Right atrium auricular region (tissue), 2 donors: ENCODE data around the gene RNU7-1. TPM values are rescaled to one million over a fixed set of nuclear protein-coding genes. Genes with fewer than 3 reads are reported as not detected.
A peak's percentile ranks its signal among the peaks of the same experiment; 100 is the strongest.

Experiments used
- DNase-seq: peaks from one replicate; pipeline ENCODE4 v3.0.0-alpha.2; 2019; ENCODE audit warnings: low spot score
- H3K27ac ChIP-seq, 2 donors: fragments of 200-600 bp; sonication (generic); 1 replicate in 1 of 2; 2 replicates in 1 of 2; pipeline ENCODE4 v1.5.1; 2016 to 2019
- H3K27me3 ChIP-seq, 2 donors: fragments of 200-600 bp; sonication (generic); one replicate each; pipeline versions ENCODE4 v1.5.1 to v1.6.0; 2017 to 2019
- H3K36me3 ChIP-seq: fragments of 200-600 bp; sonication (generic); one replicate; pipeline ENCODE4 v1.5.1; 2016
- H3K4me1 ChIP-seq, 2 donors: fragments of 200-600 bp; sonication (generic); one replicate each; pipeline versions ENCODE4 v1.5.1 to v1.6.0; 2017 to 2019
- H3K4me3 ChIP-seq, 2 donors: fragments of 200-600 bp; sonication (generic); 1 replicate in 1 of 2; 2 replicates in 1 of 2; pipeline ENCODE4 v1.5.1; 2017 to 2019; ENCODE audit warnings: mild to moderate bottlenecking in 1 of 2, moderate library complexity in 1 of 2
- H3K9me3 ChIP-seq, 2 donors: fragments of 200-600 bp; sonication (generic); one replicate each; pipeline ENCODE4 v1.5.1; 2019
- total RNA-seq, 2 donors: library from RNA; depleted of rRNA; stranded (reverse); fragments of >200 nt; gene quantifications; one replicate each; pipeline ENCODE4 v1.1.0, GENCODE V29; 2016
- TF ChIP-seq, protein P1 (sequence below), 2 donors: fragments of 200-600 bp; sonication (generic); IDR thresholded peaks; one replicate each; pipeline ENCODE4 v1.5.1; 2019; ENCODE audit warnings: antibody characterized with exemption in 2 of 2

RNU7-1 gene
- total RNA-seq, 2 donors from 2014 or later = not detected

DNA sequence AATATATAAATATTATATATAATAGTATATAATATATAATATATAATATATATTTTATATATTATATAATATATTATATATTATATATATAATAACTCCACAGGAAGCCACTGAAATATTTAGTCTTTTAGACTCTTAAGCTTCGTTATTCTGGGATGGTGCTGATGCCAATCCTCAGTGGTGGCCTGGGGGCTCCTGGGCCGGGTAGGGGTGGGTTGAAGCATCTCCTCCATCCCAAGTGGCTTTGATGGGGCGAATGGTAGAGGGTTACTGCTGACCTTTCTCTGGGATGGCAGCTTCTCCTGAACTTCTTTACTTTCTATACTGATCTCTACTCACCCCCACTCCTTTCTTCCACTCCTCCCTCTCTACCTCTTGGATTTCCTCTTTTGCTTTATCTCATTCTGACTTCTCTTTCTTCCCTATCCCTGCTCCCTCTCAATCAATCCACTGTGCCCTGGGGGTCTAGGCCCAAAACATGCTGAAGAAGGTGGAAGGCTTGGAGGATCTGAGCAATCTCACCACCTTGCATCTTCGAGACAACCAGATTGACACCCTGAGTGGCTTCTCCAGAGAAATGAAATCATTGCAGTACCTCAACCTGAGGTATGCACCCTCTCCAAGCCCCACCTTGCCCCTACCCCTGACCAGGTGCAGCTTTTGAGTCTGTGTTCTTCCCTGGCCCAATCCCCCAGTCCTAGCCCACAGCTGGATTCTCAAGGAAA lies 34.0 kb upstream of the RNU7-1 start:
- Histone ChIP-seq H3K27me3 (no peaks in the 10 kb centered on the region), H3K27ac (no peak overlapping the region), H3K4me1 (peaks cover 0 to 16% of the 10 kb centered on the region in 2 donors), H3K9me3 (no peaks in the 10 kb centered on the region), H3K4me3 (no peak overlapping the region), H3K36me3 (no peaks in the 10 kb centered on the region)
- no peak for DNase-seq
- TF ChIP-seq, protein P1, sequence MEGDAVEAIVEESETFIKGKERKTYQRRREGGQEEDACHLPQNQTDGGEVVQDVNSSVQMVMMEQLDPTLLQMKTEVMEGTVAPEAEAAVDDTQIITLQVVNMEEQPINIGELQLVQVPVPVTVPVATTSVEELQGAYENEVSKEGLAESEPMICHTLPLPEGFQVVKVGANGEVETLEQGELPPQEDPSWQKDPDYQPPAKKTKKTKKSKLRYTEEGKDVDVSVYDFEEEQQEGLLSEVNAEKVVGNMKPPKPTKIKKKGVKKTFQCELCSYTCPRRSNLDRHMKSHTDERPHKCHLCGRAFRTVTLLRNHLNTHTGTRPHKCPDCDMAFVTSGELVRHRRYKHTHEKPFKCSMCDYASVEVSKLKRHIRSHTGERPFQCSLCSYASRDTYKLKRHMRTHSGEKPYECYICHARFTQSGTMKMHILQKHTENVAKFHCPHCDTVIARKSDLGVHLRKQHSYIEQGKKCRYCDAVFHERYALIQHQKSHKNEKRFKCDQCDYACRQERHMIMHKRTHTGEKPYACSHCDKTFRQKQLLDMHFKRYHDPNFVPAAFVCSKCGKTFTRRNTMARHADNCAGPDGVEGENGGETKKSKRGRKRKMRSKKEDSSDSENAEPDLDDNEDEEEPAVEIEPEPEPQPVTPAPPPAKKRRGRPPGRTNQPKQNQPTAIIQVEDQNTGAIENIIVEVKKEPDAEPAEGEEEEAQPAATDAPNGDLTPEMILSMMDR (IDR thresholded peaks at IDR 0.05) = no peak

DNA sequence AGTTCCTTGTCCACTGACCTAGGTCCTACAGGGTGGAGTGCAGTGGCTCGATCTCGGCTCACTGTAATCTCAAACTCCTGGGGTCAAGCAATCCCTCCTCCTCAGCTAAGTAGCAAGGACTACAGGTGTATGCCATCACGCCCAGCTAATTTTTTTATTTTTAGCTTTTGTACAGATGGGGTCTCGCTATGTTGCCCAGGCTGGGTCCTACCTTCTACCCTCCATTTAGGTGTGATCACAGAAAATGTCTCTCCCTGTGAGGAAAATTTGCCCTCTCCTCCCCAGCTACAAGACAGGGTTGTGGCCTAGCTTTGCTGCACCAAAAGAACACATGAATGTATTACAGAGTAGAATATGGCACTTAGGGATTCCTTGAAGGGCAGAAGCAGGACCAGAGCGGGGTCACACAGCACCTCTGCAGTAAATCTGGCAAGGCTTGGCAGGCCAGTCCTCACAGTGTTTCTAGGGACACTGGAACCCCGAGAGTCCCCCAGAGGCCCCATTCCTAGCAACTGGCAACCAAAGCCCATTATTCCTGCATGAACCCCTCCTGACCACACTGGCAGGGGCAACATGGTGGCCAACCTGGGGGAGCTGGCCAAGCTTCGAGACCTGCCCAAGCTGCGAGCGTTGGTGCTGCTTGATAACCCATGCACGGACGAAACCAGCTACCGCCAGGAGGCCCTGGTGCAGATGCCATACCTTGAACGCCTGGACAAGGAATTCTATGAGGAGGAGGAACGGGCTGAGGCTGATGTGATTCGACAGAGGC lies 31.3 kb upstream of the RNU7-1 start:
- Histone ChIP-seq H3K9me3 (no peaks in the 10 kb centered on the region), H3K4me1 (peaks cover 0 to 23% of the 10 kb centered on the region in 2 donors), H3K36me3 (no peaks in the 10 kb centered on the region), H3K4me3 (no peak overlapping the region), H3K27me3 (no peaks in the 10 kb centered on the region), H3K27ac (no peak overlapping the region)
- TF ChIP-seq, protein P1 (IDR thresholded peaks at IDR 0.05) = no peak
- DNase-seq = no peak

DNA sequence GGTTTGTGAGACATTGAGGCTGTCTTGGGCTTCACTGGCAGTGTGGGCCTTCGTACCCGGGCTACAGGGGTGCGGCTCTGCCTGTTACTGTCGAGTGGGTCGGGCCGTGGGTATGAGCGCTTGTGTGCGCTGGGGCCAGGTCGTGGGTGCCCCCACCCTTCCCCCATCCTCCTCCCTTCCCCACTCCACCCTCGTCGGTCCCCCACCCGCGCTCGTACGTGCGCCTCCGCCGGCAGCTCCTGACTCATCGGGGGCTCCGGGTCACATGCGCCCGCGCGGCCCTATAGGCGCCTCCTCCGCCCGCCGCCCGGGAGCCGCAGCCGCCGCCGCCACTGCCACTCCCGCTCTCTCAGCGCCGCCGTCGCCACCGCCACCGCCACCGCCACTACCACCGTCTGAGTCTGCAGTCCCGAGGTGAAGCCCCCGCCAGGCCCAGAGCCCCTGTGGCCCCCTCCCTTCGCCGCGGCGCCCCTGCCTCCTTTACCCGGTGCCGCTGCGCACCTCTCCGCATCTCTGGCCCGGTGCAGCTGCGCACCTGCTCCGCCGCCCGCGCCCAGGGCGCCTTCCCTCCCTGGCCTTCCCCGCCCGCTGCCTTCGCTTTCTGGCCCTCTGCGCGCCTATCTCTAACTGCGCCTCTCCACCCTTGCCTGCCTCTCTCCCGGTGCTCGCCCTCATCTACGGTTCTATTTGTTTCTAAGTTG lies 29.2 kb upstream of the RNU7-1 start, which contains the start of gene ENO2:
TSS of gene ENO2 (plus strand) at position 335 of the 701 bp plus-strand sequence. CDS start 1,253 bp downstream, outside the sequence.
- peak within 1 kb of the TSS; percentile 73 to 78 for H3K27ac ChIP-seq
- peaks cover 0 to 23% of the 10 kb centered on the region in 2 donors for H3K4me1 ChIP-seq
- peaks cover 4% of the 10 kb centered on the region for H3K36me3 ChIP-seq
- H3K4me3 ChIP-seq = peak within 1 kb of the TSS; percentile 76 to 81
- TF ChIP-seq, protein P1 (IDR thresholded peaks at IDR 0.05) = no peak
- H3K9me3 ChIP-seq = no peaks in the 10 kb centered on the region
- no peaks in the 10 kb centered on the region for H3K27me3 ChIP-seq
- DNase-seq = peak; percentile 84

DNA sequence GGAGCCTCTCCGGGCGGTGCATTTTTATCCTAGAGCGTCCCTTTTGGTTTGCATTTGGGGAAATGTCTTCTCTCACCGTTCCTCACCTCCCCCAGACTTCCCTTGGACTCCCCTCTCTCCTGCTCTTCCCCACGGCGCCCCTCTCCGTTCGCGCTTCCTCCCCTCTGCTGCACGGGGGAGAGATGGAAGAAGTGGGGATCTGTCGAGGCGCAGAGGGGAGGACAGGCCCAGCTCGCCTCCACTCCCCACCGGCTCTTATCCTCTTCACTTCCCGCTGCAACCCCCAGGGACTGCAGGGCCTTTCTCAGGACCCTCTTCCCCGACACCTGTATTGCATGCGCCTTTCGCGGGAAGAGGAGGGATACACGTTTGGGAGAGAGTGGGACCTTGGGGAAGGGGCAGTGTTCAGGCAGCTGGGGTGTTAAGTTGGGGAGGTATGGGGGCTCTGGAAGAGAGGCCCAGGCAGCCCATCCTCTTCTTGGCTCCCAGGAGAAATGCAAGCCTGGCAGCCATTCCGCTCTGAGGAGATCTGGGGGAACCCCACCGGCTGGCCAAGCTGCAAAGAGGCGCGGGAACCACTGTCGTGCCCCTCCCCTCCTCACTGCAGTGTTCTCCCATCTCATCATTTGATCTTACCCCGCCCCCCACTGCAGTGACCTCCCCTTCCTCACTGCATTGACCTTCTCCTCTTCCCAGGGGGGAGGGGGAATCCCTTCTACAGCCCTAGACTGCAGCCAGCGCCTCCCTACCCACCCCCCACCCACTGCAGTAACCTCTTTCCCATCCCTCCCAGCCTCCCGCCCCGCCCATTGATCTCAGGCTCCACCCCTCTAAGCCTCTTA lies 28.4 kb upstream of the RNU7-1 start:
- Histone ChIP-seq H3K27ac (peak overlapping the region; percentile 73 to 78), H3K27me3 (no peaks in the 10 kb centered on the region), H3K36me3 (peaks cover 4% of the 10 kb centered on the region), H3K4me3 (peak overlapping the region; percentile 76 to 81), H3K9me3 (no peaks in the 10 kb centered on the region), H3K4me1 (peaks cover 0 to 23% of the 10 kb centered on the region in 2 donors)
- TF ChIP-seq, protein P1 (IDR thresholded peaks at IDR 0.05) = no peak
- no peak for DNase-seq

DNA sequence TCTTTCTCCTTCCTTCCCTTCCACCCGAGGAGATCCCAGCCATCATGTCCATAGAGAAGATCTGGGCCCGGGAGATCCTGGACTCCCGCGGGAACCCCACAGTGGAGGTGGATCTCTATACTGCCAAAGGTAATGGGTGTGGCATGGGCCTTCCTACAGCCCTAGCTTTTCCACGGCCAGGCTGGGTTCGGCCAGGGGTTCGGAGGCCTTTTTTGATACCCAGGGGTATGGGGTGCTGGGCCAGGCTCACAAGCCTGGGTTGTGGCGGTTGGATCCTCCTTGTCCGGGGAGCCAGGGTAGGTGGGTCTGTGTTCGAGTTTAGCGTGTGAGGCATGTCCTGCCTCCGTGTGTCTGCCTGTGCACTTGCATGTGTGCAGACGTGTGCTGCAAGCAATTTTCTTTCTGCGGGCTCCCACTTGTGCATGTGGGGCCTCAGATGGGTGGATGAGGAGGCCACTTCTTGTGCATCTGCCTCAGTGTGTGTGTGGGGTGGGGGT lies 27.8 kb upstream of the RNU7-1 start:
- no peak for DNase-seq
- Histone ChIP-seq H3K36me3 (peaks cover 4% of the 10 kb centered on the region), H3K27ac (no peak overlapping the region), H3K4me3 (no peak overlapping the region), H3K27me3 (no peaks in the 10 kb centered on the region), H3K4me1 (peaks cover 0 to 23% of the 10 kb centered on the region in 2 donors), H3K9me3 (no peaks in the 10 kb centered on the region)
- TF ChIP-seq, protein P1 (IDR thresholded peaks at IDR 0.05) = no peak
